GM23248 (cell line): ENCODE results near the gene HAGHL.
"Not testable (repeated sequence)": the region's sequence is repeated elsewhere in the genome, so short reads cannot be mapped to it uniquely, and the experiment has no call there.

Experiments used
- EZH2 ChIP-seq: fragments of 200-600 bp; sonication (generic); IDR thresholded peaks from 2 replicates; pipeline ENCODE4 v1.6.1; 2018; ENCODE audit warnings: antibody characterized with exemption, mild to moderate bottlenecking; ENCODE audit not compliant: insufficient read depth, poor library complexity, severe bottlenecking
- EZH2phosphoT487 ChIP-seq: fragments of 200-600 bp; sonication (generic); IDR thresholded peaks from 2 replicates; pipeline ENCODE4 v1.6.1; 2018; ENCODE audit warnings: antibody characterized with exemption, moderate library complexity, mild to moderate bottlenecking, low read depth; ENCODE audit not compliant: insufficient read depth

- TF ChIP-seq EZH2phosphoT487, EZH2: not testable (repeated sequence)
These were observed 49.4 kb downstream of the HAGHL start for GRCh38 chr16:776298-776697.
